Measurements from ENCODE around the gene MLXIP. TPM values are rescaled to one million over a fixed set of nuclear protein-coding genes. Genes with fewer than 3 reads are reported as not detected.

Gene MLXIP
- total RNA-seq, 8 experiments from 2014 or later = 7.5 to 27.5 (median 15.2) TPM

GRCh38 chr12:122084857-122085405 lies 6.4 kb downstream of the MLXIP start:
- Histone ChIP-seq H3K4me3 (no peak overlapping the region), H3K27ac (no peak overlapping the region), H3K4me1 (replicated peaks in 1 of 2) (peaks cover 27 to 29% of the 10 kb centered on the region in 2 donors)
- in situ Hi-C loops (cut with MboI; ENCODE audit: low pct_unique_long_range_greater_than_20kb in 2 of 9, low sequenced_read_pairs in 9 of 9, unreplicated experiment in 9 of 9) = no loop called here
- ATAC-seq (replicated peaks in 6 of 8) = no peak
- 60 to 100% (median 94%) methylated on average over 1 to 6 of the region's 13 CpGs; no CpG with 5 or more reads in 2 of the 10 experiments for WGBS, 10 experiments

GRCh38 chr12:122085591-122085990 lies 7.0 kb downstream of the MLXIP start:
- peaks cover 26 to 30% of the 10 kb centered on the region in 2 donors for H3K4me1 ChIP-seq (replicated peaks in 1 of 2)
- 83 to 100% (median 100%) methylated on average over 1 to 4 of the region's 5 CpGs; no CpG with 5 or more reads in 2 of the 10 experiments for WGBS, 10 experiments
- H3K4me3 ChIP-seq = no peak overlapping the region
- in situ Hi-C loops (cut with MboI; ENCODE audit: low pct_unique_long_range_greater_than_20kb in 2 of 9, low sequenced_read_pairs in 9 of 9, unreplicated experiment in 9 of 9) = no loop called here
- ATAC-seq (replicated peaks in 6 of 8) = no peak
- H3K27ac ChIP-seq = no peak overlapping the region

DNA sequence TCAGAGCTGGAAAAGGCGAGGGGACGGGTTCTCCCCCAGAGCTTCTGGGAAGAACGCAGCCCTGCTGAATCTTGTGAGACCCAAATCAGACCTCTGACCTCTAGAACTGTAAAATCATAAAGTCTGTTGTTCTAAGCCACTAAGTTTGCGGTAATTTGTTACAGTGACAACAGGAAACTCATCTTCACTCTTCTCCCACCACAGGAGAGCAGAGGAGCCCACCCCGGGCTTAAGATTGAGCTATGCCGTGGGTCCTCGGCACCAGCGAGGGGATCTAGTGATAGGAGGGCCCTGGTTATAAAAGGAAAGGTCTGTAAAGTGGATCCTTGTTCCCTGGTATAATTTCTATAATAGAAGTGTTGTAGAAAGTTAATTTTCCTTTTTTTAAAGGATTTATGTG lies 7.6 kb downstream of the MLXIP start:
- Histone ChIP-seq H3K4me3 (no peak overlapping the region), H3K27ac (no peak overlapping the region), H3K4me1 (replicated peaks in 1 of 2) (peaks cover 23 to 31% of the 10 kb centered on the region in 2 donors)
- no peak for ATAC-seq (replicated peaks in 6 of 8)
- WGBS, 10 experiments = 89 to 98% (median 95%) methylated on average over 4 to 8 of the region's 8 CpGs; no CpG with 5 or more reads in 5 of the 10 experiments
- in situ Hi-C loops (cut with MboI; ENCODE audit: low pct_unique_long_range_greater_than_20kb in 2 of 9, low sequenced_read_pairs in 9 of 9, unreplicated experiment in 9 of 9) = no loop called here

DNA sequence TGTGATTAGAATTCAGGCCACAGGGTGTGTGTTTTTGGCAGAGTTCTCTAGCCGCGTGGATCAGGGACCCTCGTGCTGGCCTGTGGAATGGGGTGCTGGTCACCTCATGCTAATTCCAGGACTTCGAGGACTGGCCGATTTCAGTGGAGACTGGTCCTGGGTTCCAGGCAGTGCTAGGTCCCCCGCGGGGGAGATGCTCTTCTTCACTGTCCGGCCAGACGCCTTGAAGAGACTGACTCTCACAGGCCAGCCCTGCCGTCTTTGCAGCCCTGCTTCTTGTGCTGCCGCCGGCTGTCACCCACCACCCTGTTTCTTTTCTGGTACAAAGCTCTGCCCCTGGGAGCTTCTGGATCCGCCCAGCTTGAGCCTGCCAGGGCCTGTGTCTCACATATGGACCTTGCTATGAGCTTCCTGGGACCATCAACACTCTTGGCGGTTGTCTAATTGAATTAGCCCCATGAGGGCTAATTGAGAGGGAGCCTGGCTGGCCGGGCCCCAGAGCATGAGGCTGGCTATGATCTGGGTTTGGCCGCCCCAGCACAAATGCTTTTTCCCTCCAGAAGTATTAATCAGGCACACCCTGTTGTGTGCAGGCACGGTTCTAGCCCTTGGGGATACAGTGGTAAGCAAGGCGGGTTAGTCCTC lies 8.2 kb downstream of the MLXIP start:
- in situ Hi-C loops (cut with MboI; ENCODE audit: low pct_unique_long_range_greater_than_20kb in 2 of 9, low sequenced_read_pairs in 9 of 9, unreplicated experiment in 9 of 9) = no loop called here
- WGBS, 10 experiments = 20 to 91% (median 85%) methylated on average over 1 to 13 of the region's 18 CpGs; no CpG with 5 or more reads in 4 of the 10 experiments
- peak in 2 of 8 experiments; percentile 20 to 57 for ATAC-seq (replicated peaks in 6 of 8)

DNA sequence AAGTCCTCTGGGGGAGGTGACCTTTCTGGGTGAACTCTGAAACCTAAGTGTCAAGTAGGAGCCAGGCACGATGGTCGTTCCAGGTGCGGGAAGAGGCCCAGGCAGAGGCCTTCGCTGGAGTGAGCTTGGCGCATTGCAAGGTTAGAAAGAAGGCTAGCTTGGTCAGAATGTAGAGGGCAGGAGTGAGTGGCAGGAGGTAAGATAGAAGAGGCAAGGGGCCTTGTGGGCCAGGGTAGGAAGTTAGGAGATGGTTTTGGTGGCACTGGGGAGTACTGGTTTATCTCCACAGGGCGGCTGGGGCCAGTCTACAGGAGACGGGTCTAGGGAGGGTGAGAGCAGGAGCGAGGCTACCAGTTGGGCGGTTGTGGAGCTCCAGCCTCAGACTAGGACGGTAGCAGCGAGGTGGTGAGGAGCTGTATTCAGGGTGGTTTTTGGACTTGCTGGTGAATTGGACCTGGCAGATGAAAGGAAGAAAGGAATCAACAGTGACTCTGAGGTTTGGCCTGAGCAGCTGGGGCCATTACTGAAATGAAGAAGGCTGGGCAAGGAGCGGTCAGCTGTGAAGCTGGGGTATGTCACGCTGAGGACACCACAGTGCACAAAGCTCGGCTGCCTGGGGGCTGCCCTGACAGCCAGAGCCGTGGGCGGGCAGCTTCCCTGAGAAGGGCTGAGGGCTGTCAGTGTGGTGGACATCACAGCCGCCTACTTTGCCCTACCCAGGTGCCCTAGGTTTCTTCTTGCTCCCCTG lies 9.0 kb downstream of the MLXIP start:
- WGBS, 10 experiments = 76 to 100% (median 90%) methylated on average over 1 to 7 of the region's 17 CpGs; no CpG with 5 or more reads in 3 of the 10 experiments
- Histone ChIP-seq H3K4me3 (no peak overlapping the region), H3K27ac (peak overlapping the region; percentile 52 to 57), H3K4me1 (replicated peaks in 1 of 2) (peaks cover 20 to 27% of the 10 kb centered on the region in 2 donors)
- in situ Hi-C loops (cut with MboI; ENCODE audit: low pct_unique_long_range_greater_than_20kb in 2 of 9, low sequenced_read_pairs in 9 of 9, unreplicated experiment in 9 of 9) = no loop called here
- ATAC-seq (replicated peaks in 6 of 8) = peak in 6 of 8 experiments; percentile 12 to 77 (median 49)

More for the DNA sequence above, 8.2 kb downstream of the MLXIP start:
- peaks cover 20 to 27% of the 10 kb centered on the region in 2 donors for H3K4me1 ChIP-seq (replicated peaks in 1 of 2)
- H3K27ac ChIP-seq = no peak overlapping the region
- H3K4me3 ChIP-seq = no peak overlapping the region

DNA sequence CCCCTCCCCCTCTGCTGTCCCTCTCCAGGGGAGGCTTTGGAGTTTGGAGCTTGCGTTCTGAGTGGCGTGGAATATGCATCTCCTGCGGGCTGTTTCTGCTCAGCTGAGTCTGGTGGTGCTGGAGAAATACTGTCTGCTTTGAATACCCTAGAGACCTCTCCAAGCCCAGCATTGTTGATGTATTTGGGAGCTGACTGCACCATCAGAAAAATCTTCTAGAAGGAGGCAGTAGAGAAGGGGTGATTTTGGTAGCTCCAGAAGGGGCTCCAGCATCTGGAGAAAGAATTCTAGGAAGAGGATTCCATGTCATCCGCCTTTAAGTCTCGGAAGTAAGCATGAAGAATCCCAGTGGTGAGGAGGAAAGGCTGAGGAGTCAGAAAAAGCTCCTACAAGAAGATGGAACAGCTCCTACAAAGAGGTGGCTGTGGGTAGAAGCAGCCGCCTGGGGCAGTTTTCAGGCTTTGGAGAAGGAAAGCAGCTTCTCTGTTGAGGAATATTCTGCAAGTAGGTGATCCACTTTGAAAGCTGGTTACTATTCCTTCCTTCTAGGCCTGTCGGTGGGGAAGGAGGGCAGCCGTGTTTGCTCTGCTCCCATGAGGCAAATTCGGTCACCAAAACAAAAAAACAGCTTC lies 9.7 kb downstream of the MLXIP start:
- peak in 5 of 8 experiments; percentile 6 to 64 (median 59) for ATAC-seq (replicated peaks in 6 of 8)
- in situ Hi-C loops (cut with MboI; ENCODE audit: low pct_unique_long_range_greater_than_20kb in 2 of 9, low sequenced_read_pairs in 9 of 9, unreplicated experiment in 9 of 9) = no loop called here
- Histone ChIP-seq H3K4me3 (no peak overlapping the region), H3K27ac (peak overlapping the region; percentile 52 to 57), H3K4me1 (replicated peaks in 1 of 2) (peaks cover 20 to 27% of the 10 kb centered on the region in 2 donors)
- WGBS, 10 experiments = 39 to 100% (median 91%) methylated on average over 3 to 9 of the region's 9 CpGs; no CpG with 5 or more reads in 1 of the 10 experiments

DNA sequence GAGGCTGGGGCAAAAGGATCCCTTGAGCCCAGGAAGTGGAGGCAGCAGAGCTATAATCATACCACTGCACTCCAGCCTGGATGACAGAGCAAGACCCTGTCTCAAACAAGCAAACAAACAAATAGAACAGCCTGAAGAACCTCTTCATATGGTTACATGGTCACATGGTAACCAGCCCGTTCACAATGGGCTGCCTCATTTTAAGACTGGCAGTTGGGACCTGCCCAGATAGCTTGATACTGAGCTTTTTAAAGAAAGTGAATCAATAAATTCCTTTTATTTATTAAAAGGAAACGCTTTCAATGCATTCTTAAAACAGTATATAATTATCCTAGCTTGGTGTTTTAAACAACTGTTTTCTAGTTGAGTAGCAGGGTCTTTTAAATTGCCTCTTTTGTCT lies 10.5 kb downstream of the MLXIP start:
- 38 to 100% (median 61%) methylated on average over 1 to 2 of the region's 2 CpGs; no CpG with 5 or more reads in 1 of the 10 experiments for WGBS, 10 experiments
- H3K4me1 ChIP-seq (replicated peaks in 1 of 2) = peaks cover 20 to 27% of the 10 kb centered on the region in 2 donors
- no peak overlapping the region for H3K27ac ChIP-seq
- peak in 5 of 8 experiments; percentile 54 to 78 (median 67) for ATAC-seq (replicated peaks in 6 of 8)
- H3K4me3 ChIP-seq = no peak overlapping the region
- in situ Hi-C loops (cut with MboI; ENCODE audit: low pct_unique_long_range_greater_than_20kb in 2 of 9, low sequenced_read_pairs in 9 of 9, unreplicated experiment in 9 of 9) = no loop called here

GRCh38 chr12:122090759-122091515 lies 12.4 kb downstream of the MLXIP start:
- WGBS, 10 experiments = 61 to 100% (median 86%) methylated on average over 2 to 7 of the region's 7 CpGs
- in situ Hi-C loops (cut with MboI; ENCODE audit: low pct_unique_long_range_greater_than_20kb in 2 of 9, low sequenced_read_pairs in 9 of 9, unreplicated experiment in 9 of 9) = no loop called here
- H3K27ac ChIP-seq = no peak overlapping the region
- H3K4me3 ChIP-seq = no peak overlapping the region
- peak in 3 of 8 experiments; percentile 13 to 69 (median 24) for ATAC-seq (replicated peaks in 6 of 8)
- peaks cover 20 to 27% of the 10 kb centered on the region in 2 donors for H3K4me1 ChIP-seq (replicated peaks in 1 of 2)

GRCh38 chr12:122093098-122093883 lies 14.7 kb downstream of the MLXIP start:
- in situ Hi-C loops (cut with MboI; ENCODE audit: low pct_unique_long_range_greater_than_20kb in 2 of 9, low sequenced_read_pairs in 9 of 9, unreplicated experiment in 9 of 9) = no loop called here
- ATAC-seq (replicated peaks in 6 of 8) = no peak
- no peak overlapping the region for H3K4me3 ChIP-seq
- peaks cover 18 to 28% of the 10 kb centered on the region in 2 donors for H3K4me1 ChIP-seq (replicated peaks in 1 of 2)
- no peak overlapping the region for H3K27ac ChIP-seq
- 60 to 100% (median 93%) methylated on average over 1 to 7 of the region's 9 CpGs; no CpG with 5 or more reads in 2 of the 10 experiments for WGBS, 10 experiments

GRCh38 chr12:122094137-122094734 lies 15.7 kb downstream of the MLXIP start:
- Histone ChIP-seq H3K4me1 (replicated peaks in 1 of 2) (peaks cover 19 to 28% of the 10 kb centered on the region in 2 donors), H3K27ac (no peak overlapping the region), H3K4me3 (no peak overlapping the region)
- in situ Hi-C loops (cut with MboI; ENCODE audit: low pct_unique_long_range_greater_than_20kb in 2 of 9, low sequenced_read_pairs in 9 of 9, unreplicated experiment in 9 of 9) = no loop called here
- ATAC-seq (replicated peaks in 6 of 8) = no peak
- 85 to 100% (median 100%) methylated on average over 1 to 4 of the region's 5 CpGs; no CpG with 5 or more reads in 1 of the 10 experiments for WGBS, 10 experiments

DNA sequence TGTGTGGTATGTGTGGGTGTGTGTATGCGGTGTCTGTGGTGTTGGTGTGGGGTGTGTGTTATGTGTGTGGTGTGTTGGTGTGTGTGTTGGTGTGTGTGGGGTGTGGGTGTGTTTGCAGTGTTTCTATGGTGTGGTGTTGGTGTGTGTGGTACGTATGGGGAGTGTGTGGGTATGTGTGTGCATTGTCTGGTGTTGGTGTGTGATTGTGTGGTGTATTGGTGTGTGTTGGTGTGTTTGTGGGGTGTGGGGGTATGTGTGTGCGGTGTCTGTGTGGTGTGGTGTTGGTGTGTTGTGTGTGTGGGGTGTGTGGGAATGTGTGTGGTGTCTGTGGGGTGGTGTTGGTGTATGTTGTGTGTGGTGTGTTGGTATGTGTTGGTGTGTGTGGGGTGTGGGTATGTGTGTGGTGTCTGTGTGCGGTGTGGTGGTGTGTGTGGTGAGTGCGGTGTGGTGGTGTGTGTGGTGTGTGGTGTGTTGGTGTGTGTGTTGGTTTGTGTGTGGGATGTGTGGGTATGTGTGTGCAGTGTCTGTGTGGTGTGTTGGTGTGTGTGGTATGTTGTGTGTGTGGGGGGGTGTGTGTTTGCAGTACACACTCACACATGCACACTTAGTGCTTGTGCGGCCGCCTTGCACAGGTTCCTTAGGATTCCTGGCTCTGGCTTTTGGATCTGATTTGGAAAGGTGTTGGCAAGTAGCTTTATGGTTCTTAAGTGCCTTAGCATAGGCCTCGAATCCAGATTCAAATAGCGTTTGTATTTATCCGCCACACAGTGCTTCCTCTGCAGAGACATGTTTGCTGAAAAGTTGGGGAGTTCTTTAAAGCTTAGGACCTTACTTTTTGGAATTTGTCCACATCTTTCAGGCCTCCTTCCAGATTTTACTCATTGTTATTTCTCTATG lies 16.4 kb downstream of the MLXIP start:
- WGBS, 10 experiments = 55 to 84% (median 81%) methylated on average over 2 to 9 of the region's 10 CpGs
- Histone ChIP-seq H3K4me3 (no peak overlapping the region), H3K4me1 (replicated peaks in 1 of 2) (peaks cover 15 to 33% of the 10 kb centered on the region in 2 donors), H3K27ac (no peak overlapping the region)
- in situ Hi-C loops (cut with MboI; ENCODE audit: low pct_unique_long_range_greater_than_20kb in 2 of 9, low sequenced_read_pairs in 9 of 9, unreplicated experiment in 9 of 9) = no loop called here
- no peak for ATAC-seq (replicated peaks in 6 of 8)

Data from motor neuron (in vitro differentiated cells).